ACC112 (cell line): ENCODE data around the gene UPB1.
"Not testable (repeated sequence)": the region's sequence is repeated elsewhere in the genome, so short reads cannot be mapped to it uniquely, and the experiment has no call there.

Experiments used
- H2AFZ ChIP-seq: fragments of 200-600 bp; sonication (generic); one replicate; pipeline ENCODE4 v1.6.0; 2017; ENCODE audit warnings: antibody characterized with exemption, low read length; ENCODE audit not compliant: unreplicated experiment
- H3K27ac ChIP-seq: fragments of 200-600 bp; sonication (generic); 2 replicates; pipeline ENCODE4 v1.5.1; 2014; ENCODE audit warnings: low read depth, mild to moderate bottlenecking, antibody characterized with exemption, low read length, moderate library complexity
- H3K27me3 ChIP-seq: fragments of 200-600 bp; sonication (generic); 2 replicates; pipeline ENCODE4 v1.6.1; 2014; ENCODE audit warnings: mild to moderate bottlenecking, antibody characterized with exemption, low read length, moderate library complexity, mixed read lengths; ENCODE audit not compliant: insufficient read depth
- H3K36me3 ChIP-seq: fragments of 200-600 bp; sonication (generic); 2 replicates; pipeline ENCODE4 v1.6.1; 2016; ENCODE audit warnings: mild to moderate bottlenecking, antibody characterized with exemption, low read length, moderate library complexity, mixed read lengths; ENCODE audit not compliant: insufficient read depth
- H3K4me1 ChIP-seq: fragments of 200-600 bp; sonication (generic); one replicate; pipeline ENCODE4 v1.6.1; 2016; ENCODE audit warnings: low read length, mixed read lengths; ENCODE audit not compliant: insufficient read depth, unreplicated experiment, control insufficient read depth
- H3K4me3 ChIP-seq: fragments of 200-600 bp; sonication (generic); 2 replicates; pipeline ENCODE4 v1.5.1; 2014; ENCODE audit warnings: mild to moderate bottlenecking, low read depth, low read length
- H3K79me2 ChIP-seq: fragments of 200-600 bp; sonication (generic); one replicate; pipeline ENCODE4 v1.6.0; 2016; ENCODE audit warnings: low read length; ENCODE audit not compliant: control insufficient read depth, unreplicated experiment, insufficient read depth

The UPB1 gene

DNA sequence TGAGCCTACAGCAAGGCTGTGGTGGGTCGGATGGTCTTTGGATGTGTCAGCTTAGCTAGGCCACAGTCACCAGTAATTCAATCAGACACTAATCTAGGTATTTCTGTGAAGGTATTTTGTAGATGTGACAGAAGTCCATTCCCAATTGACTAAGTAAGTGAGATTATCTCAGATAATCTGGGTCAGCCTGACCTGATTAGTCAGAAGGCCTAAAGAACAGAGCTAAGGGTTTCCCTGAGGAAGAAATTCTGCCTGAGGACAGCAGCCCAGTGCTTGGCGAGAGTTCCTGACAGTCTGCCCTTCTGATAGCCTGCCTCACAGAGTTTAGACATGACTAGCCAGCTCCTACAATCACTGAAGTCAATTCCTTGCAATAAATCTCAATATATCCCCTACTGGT, 31.1 kb downstream of the UPB1 start:
- Histone ChIP-seq H3K27me3 (no peaks in the 10 kb centered on the region), H3K4me1 (no peaks in the 10 kb centered on the region), H2AFZ (no peak overlapping the region), H3K36me3 (no peaks in the 10 kb centered on the region), H3K4me3 (no peak overlapping the region), H3K27ac (no peak overlapping the region), H3K79me2 (no peaks in the 10 kb centered on the region)

DNA sequence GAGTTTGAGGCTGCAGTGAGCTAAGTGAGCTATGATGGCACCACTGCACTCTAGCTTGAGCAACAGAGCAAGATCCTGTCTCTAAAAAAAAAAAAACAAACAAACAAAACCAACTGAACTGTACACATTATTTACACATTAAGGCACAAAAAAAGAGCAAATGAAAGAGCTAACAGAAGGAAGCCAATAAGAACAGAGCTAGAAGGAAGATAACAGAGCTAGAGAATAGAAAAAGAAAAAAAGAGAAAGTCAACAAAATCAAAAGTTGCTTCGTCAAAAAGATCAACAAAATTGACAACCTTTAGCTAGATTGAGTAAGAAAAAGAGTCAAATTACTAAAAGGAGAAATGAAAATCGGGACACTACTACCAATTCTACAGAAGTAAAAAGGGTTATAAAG, 34.8 kb downstream of the UPB1 start:
- H3K27ac ChIP-seq = no peak overlapping the region
- no peaks in the 10 kb centered on the region for H3K79me2 ChIP-seq
- H3K4me3 ChIP-seq = no peak overlapping the region
- H2AFZ ChIP-seq = no peak overlapping the region
- H3K27me3 ChIP-seq = no peaks in the 10 kb centered on the region
- no peaks in the 10 kb centered on the region for H3K36me3 ChIP-seq
- no peaks in the 10 kb centered on the region for H3K4me1 ChIP-seq

DNA sequence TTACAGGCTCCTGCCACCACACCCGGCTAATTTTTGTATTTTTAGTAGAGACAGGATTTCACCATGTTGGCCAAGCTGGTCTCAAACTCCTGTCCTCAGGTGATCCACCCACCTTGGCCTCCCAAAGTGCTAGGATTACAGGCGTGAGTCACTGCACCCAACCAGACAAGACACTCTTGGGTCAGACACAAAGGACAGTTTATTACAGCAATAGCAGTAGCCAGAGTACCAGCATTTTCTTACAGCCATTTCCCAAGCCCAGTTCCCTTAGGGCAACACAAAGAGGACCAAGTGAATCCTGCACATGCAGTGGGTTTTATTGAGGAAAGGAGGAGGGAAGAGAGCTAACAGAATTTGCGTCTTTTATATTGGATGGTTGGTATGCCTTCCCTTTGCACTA, 35.8 kb downstream of the UPB1 start:
- H3K79me2 ChIP-seq, H3K4me3 ChIP-seq: not testable (repeated sequence)

DNA sequence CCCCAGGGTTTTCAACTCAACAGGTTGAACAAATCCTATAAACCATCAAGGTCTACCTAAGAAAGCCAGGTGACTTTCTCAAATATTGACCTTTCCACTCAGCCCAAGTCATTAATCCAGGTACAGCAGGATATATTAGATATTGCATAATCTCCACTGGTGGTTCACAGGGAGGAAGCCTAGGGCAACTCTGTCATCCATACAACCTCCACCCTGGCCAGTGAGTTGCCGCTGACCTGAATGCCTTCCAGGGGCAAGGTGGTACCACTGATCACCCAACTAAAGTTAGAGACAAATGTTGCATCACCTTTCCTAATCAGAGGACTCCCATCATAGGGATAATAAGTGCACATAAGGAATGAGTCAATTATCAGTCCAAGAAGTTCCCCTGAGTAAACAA, 36.9 kb downstream of the UPB1 start:
- Histone ChIP-seq H3K27me3 (no peaks in the 10 kb centered on the region), H3K27ac (no peak overlapping the region), H2AFZ (no peak overlapping the region), H3K4me1 (no peaks in the 10 kb centered on the region), H3K36me3 (no peaks in the 10 kb centered on the region), H3K79me2 (no peaks in the 10 kb centered on the region), H3K4me3 (no peak overlapping the region)

More for the DNA sequence above, 35.8 kb downstream of the UPB1 start:
- not testable (repeated sequence) for H3K27ac ChIP-seq, H2AFZ ChIP-seq, H3K36me3 ChIP-seq, H3K4me1 ChIP-seq, H3K27me3 ChIP-seq

DNA sequence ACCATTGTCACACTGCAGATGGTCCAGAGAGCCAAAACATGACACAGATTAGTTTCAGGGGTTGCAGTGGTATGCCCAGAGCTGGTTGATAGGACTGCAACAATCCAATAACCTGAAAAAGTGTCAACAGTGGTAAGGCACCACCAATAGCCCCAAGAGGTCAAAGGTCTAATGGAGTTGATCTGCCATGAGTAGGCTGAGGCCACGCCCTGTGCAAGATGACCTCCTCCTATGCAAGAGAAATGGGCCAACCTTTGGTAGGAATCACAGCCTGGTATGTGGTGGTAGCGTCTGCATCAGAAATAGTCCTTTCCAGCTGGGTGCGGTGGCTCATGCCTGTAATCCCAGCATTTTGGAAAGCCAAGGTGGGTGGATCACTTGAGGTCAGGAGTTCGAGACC, 40.2 kb downstream of the UPB1 start:
- H3K79me2 ChIP-seq = no peaks in the 10 kb centered on the region
- no peak overlapping the region for H3K4me3 ChIP-seq
- no peaks in the 10 kb centered on the region for H3K36me3 ChIP-seq
- H3K27ac ChIP-seq = no peak overlapping the region
- no peaks in the 10 kb centered on the region for H3K27me3 ChIP-seq
- H3K4me1 ChIP-seq = no peaks in the 10 kb centered on the region
- H2AFZ ChIP-seq = no peak overlapping the region

DNA sequence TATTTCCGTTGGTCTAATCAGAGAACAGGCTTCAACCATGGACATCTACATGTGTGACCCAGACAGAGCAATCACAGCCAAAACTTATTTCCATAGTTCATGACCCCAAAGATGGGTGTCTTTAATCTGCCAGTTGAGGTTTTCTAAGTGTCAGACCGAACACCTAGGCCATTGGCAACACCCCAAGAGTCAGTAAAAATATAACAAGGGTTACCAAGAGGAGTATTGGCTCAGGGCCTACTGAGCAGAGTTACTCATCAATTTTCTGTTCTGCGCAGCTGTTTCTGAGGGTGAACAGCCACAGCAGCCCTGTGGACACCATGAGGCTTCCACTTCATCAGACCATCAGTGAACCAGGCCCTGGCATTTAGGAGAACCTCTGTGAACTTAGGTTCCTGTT, 41.0 kb downstream of the UPB1 start:
- H3K27ac ChIP-seq = no peak overlapping the region
- no peaks in the 10 kb centered on the region for H3K4me1 ChIP-seq
- H3K27me3 ChIP-seq = no peaks in the 10 kb centered on the region
- H2AFZ ChIP-seq = no peak overlapping the region
- H3K79me2 ChIP-seq = no peaks in the 10 kb centered on the region
- H3K4me3 ChIP-seq = no peak overlapping the region
- no peaks in the 10 kb centered on the region for H3K36me3 ChIP-seq

DNA sequence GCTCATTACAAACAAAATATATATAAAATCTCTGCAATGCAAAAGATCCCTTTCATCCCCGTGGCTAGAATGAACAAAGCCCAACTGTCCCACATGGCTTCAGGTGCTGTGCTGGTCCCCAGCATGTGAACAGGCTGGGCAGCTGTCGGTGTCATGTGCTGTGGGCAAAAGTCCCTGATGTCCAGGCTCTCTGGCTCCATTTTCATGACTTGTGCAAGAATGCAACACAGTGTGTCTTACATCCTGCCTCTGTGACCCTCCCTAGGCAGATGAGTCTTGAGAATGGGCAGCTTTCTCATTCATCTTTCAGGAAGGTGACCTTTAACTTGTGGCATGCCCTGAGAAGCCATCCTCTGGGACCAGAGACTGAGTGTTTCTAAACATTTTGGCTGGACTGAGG, 45.3 kb downstream of the UPB1 start:
- Histone ChIP-seq H3K36me3 (no peaks in the 10 kb centered on the region), H3K27me3 (no peaks in the 10 kb centered on the region), H3K4me3 (no peak overlapping the region), H2AFZ (no peak overlapping the region), H3K27ac (no peak overlapping the region), H3K4me1 (peaks cover 10% of the 10 kb centered on the region), H3K79me2 (no peaks in the 10 kb centered on the region)

DNA sequence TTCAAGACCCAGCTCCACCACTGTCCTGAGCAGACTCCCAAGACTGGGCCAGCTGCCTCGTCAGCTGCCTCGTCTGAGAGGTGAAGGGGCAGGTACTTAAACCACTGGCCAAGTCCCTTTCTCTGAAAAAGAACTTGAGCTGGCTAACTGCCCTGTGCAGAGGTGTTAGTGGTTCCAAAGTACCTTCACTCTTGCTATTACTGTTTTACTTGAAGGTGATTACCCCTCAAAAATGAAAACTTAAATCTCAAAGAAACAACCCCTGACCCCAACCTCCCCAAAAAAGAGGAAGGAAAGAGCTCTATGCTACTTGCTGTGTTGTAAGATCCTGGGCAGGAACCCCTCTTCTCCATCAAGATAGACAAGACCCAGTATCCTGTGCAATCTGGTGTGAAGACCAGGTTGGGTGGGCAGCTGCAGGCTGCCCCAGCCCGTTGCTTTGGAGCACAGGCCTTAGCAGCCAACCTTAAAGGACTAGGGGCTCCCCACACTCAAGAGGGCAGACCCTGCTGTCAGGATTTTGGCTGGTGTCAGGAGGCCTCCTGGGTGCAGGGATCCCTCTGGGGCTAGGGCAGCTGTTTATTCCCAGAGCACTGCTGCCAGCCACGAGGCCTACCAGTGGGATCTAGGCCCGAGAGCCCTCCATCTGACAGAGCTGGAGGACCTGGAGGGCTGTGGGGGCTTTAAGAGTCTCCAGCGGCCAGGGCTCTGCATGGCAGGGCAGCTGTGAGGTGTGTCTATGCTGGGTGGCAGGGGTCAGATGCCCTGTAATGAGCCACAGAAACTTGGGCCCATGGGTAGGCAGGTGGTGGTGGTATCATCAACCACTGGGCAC, 46.8 kb downstream of the UPB1 start:
- peaks cover 11% of the 10 kb centered on the region for H3K4me1 ChIP-seq
- no peaks in the 10 kb centered on the region for H3K79me2 ChIP-seq
- no peaks in the 10 kb centered on the region for H3K27me3 ChIP-seq
- no peak overlapping the region for H2AFZ ChIP-seq
- H3K4me3 ChIP-seq = no peak overlapping the region
- H3K36me3 ChIP-seq = no peaks in the 10 kb centered on the region
- no peak overlapping the region for H3K27ac ChIP-seq

DNA sequence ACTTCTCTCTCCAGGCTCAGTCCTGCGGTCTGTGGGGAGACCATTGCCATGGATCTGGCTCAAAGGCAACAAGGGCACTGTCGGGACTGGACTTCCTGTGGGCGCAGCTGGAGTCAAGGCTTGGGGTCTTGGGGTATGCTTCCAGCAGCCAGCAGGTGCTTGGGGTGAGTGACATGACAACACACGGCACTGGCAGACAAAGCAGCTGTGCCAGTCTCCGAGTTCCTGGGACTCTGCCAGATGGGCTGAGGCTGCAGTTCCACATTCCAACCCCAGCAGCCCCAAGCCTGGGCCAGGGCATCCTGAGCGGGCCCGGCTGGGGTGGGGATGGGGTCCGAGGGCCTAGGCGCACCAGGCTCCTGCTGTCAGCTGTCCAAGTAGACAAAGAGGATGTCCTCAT, 47.5 kb downstream of the UPB1 start:
- no peaks in the 10 kb centered on the region for H3K36me3 ChIP-seq
- H3K27me3 ChIP-seq = no peaks in the 10 kb centered on the region
- no peak overlapping the region for H2AFZ ChIP-seq
- H3K4me3 ChIP-seq = no peak overlapping the region
- H3K79me2 ChIP-seq = no peaks in the 10 kb centered on the region
- H3K4me1 ChIP-seq = peaks cover 11% of the 10 kb centered on the region
- no peak overlapping the region for H3K27ac ChIP-seq

DNA sequence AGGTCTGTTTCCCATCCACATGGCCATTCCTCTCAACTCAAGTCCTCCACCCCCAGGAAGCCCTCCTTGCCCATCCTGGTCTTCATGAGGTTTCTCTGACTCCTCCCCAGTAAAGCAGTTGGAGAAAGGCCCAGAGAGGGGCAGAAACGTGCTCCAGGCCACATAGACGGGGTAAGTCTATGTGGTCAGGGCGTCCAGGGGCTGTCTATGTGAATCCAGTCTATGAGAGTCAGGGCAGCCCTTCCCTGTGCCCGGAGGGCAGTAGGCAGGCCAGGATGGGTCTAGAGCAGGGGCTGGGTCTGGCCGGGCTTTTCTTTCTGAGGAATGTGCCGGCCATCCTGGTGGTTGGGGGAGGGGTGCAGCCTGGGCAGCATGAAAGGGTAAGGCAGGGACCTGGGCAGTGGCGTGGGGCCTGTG, 48.1 kb downstream of the UPB1 start:
- no peaks in the 10 kb centered on the region for H3K27me3 ChIP-seq
- no peaks in the 10 kb centered on the region for H3K79me2 ChIP-seq
- H3K36me3 ChIP-seq = no peaks in the 10 kb centered on the region
- no peak overlapping the region for H2AFZ ChIP-seq
- H3K4me3 ChIP-seq = no peak overlapping the region
- H3K27ac ChIP-seq = no peak overlapping the region
- peaks cover 11% of the 10 kb centered on the region for H3K4me1 ChIP-seq

DNA sequence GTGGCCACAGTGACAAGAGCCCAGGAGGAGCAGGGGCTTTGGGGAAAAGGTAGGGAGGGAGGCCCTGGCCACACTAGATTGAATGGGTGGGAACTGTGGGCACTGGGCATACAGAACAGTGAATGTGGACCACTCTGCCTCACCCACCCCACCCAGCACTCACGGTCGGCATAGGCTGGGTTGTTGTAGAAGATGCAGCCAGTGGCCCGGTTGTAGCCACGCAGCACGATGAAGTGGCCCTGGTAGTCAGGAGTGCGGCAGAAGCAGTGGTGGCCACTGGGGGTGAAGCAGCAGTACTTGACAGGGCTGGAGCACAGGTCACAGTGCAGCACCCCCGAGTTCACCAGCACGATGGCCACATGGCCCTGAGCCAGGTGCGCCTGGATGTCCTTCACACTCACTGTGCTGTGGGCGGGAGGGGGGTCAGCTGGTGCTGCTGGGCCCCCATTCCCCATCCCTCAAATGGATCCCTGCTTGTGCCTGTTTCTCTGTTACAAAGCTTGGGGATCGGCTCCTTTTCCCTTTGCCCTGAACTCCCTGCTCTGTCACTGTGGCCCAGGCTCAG, 48.6 kb downstream of the UPB1 start:
- Histone ChIP-seq H3K4me3 (no peak overlapping the region), H2AFZ (no peak overlapping the region), H3K27me3 (no peaks in the 10 kb centered on the region), H3K79me2 (no peaks in the 10 kb centered on the region), H3K36me3 (no peaks in the 10 kb centered on the region), H3K4me1 (peaks cover 11% of the 10 kb centered on the region), H3K27ac (no peak overlapping the region)
